Activated CD8-positive, alpha-beta T cell treated with anti-CD3 and anti-CD28 coated beads for 36 hours (primary cell): ENCODE results near the gene GOLPH3. TPM values are rescaled to one million over a fixed set of nuclear protein-coding genes. Genes with fewer than 3 reads are reported as not detected.
"Not testable (repeated sequence)": the region's sequence is repeated elsewhere in the genome, so short reads cannot be mapped to it uniquely, and the experiment has no call there.

Experiments
- ATAC-seq: fragments of 200-7000 bp; cut with Tn5 transposase; one replicate; pipeline ENCODE4 v1.10.0; 2021; ENCODE audit warnings: mild to moderate bottlenecking, moderate library complexity
- CTCF ChIA-PET: fragments of 350-600 bp; sonication (Branson Sonifier 250); formaldehyde crosslinking; loops from one replicate; lab custom pipeline; 2021; ENCODE audit warnings: antibody characterized with exemption; lab: Charles Lee
- POLR2A ChIA-PET: fragments of 350-600 bp; sonication (Branson Sonifier 250); formaldehyde crosslinking; loops from one replicate; lab custom pipeline; 2021; ENCODE audit warnings: antibody characterized with exemption; lab: Charles Lee
- DNase-seq: peaks from one replicate; pipeline ENCODE4 v3.0.0-alpha.2; 2020
- H3K27ac Mint-ChIP-seq: one replicate; pipeline ENCODE4 v1.8.0; 2021; ENCODE audit warnings: mild to moderate bottlenecking, mixed read lengths
- H3K27me3 Mint-ChIP-seq: one replicate; pipeline ENCODE4 v1.8.0; 2021; ENCODE audit warnings: mixed read lengths
- H3K36me3 Mint-ChIP-seq: one replicate; pipeline ENCODE4 v1.8.0; 2021; ENCODE audit warnings: low read depth, mixed read lengths
- H3K4me1 Mint-ChIP-seq: one replicate; pipeline ENCODE4 v1.8.0; 2021; ENCODE audit warnings: low read depth, mixed read lengths
- H3K4me3 Mint-ChIP-seq: one replicate; pipeline ENCODE4 v1.8.0; 2021; ENCODE audit warnings: mild to moderate bottlenecking, moderate library complexity, mixed read lengths
- H3K9me3 Mint-ChIP-seq: one replicate; pipeline ENCODE4 v1.8.0; 2021; ENCODE audit warnings: mixed read lengths
- intact Hi-C: fragments of 100-400 bp; cut with micrococcal nuclease; formaldehyde crosslinking; loops from one replicate; pipeline ENCODE4 v1.10.0; 2022
- total RNA-seq, 2 experiments: library from RNA; stranded (reverse); gene quantifications; one replicate each; pipeline ENCODE4 v1.2.3, GENCODE V29; 2021
- TF ChIP-seq, protein P1 (sequence below): fragments of 200-600 bp; IDR thresholded peaks from one replicate; pipeline ENCODE4 v1.8.0; 2022; ENCODE audit warnings: antibody characterized with exemption, mild to moderate bottlenecking

The GOLPH3 gene
- total RNA-seq, 2 experiments from 2014 or later, result 53.2 to 56.7 TPM

DNA sequence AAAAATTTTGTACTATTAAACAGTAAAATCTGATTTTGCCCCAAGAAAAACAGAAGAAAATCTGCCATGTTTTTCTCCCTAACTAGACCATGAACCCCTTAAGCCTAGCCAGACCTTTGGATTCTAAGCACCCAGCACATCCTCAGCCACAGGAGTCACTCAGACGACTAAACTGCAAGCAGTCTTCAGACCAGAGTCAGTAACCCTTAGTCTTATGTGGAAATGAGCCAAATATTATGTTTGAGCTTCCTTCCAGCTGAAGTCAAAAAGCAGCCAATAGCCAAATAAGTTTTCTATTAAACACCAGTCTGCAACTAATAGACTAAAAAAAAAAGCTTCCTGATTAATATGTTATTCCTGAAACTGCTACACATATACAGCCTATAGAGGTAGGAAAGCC, 47.4 kb downstream of the GOLPH3 start:
- CTCF ChIA-PET, result interaction anchor here (1.4 to 1.7 kb wide), 2 partner anchors 11 to 157 kb away, joined by 3 to 4 read pairs; no protein-coding TSS in a partner anchor

DNA sequence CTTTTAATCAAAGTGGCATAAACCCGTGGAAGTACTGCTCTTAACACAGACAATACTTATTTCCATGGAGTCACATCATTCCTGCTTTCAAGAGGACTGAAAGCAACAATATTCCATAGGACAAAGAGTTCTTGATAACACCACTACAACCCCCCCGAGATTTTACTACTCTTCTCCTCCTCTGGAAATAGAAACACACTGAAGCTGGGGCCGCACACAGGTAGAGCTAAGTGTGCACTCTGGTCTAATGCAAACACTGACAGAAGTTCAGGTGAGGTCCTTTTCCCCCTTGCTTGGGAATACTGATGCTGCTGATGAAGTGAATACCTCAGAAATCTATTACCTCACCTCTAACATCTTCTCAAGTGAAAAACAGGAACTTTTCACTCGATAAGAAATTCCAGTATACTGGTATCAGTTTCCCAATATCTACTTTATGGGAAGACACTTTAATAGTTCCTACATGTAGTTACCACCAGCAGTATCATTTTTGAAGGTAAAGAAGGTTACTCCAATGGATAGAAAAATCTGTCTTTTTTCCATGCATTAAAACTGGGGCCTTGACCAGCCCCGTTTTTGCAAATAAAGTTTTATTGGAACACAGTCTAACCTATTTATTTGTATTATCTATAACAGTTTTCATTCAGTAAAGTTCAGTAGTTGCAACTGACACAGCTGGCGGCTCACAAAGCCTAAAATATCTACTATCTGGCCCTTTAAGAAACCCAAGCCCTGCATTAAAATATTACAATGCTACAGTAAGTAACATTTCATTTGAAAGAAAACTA, 50.0 kb downstream of the GOLPH3 start:
- Mint-ChIP-seq H3K36me3 (peaks cover 45% of the 10 kb centered on the region), H3K27ac (no peak overlapping the region), H3K9me3 (no peaks in the 10 kb centered on the region), H3K4me3 (no peak overlapping the region), H3K4me1 (peaks cover 62% of the 10 kb centered on the region), H3K27me3 (no peaks in the 10 kb centered on the region)
- POLR2A ChIA-PET, result no interaction called here
- intact Hi-C loops, result no loop called here
- CTCF ChIA-PET, result no interaction called here
- no peak for ATAC-seq
- DNase-seq, result no peak
- TF ChIP-seq, protein P1, sequence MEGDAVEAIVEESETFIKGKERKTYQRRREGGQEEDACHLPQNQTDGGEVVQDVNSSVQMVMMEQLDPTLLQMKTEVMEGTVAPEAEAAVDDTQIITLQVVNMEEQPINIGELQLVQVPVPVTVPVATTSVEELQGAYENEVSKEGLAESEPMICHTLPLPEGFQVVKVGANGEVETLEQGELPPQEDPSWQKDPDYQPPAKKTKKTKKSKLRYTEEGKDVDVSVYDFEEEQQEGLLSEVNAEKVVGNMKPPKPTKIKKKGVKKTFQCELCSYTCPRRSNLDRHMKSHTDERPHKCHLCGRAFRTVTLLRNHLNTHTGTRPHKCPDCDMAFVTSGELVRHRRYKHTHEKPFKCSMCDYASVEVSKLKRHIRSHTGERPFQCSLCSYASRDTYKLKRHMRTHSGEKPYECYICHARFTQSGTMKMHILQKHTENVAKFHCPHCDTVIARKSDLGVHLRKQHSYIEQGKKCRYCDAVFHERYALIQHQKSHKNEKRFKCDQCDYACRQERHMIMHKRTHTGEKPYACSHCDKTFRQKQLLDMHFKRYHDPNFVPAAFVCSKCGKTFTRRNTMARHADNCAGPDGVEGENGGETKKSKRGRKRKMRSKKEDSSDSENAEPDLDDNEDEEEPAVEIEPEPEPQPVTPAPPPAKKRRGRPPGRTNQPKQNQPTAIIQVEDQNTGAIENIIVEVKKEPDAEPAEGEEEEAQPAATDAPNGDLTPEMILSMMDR, result no peak

More for the DNA sequence above, 47.4 kb downstream of the GOLPH3 start:
- ATAC-seq, result no peak
- Mint-ChIP-seq H3K27ac (peak overlapping the region; percentile 59), H3K4me3 (no peak overlapping the region), H3K36me3 (peaks cover 50% of the 10 kb centered on the region), H3K9me3 (no peaks in the 10 kb centered on the region), H3K27me3 (no peaks in the 10 kb centered on the region), H3K4me1 (peaks cover 72% of the 10 kb centered on the region)
- intact Hi-C loops, result no loop called here
- POLR2A ChIA-PET, result no interaction called here
- DNase-seq, result no peak
- TF ChIP-seq, protein P1, result no peak

DNA sequence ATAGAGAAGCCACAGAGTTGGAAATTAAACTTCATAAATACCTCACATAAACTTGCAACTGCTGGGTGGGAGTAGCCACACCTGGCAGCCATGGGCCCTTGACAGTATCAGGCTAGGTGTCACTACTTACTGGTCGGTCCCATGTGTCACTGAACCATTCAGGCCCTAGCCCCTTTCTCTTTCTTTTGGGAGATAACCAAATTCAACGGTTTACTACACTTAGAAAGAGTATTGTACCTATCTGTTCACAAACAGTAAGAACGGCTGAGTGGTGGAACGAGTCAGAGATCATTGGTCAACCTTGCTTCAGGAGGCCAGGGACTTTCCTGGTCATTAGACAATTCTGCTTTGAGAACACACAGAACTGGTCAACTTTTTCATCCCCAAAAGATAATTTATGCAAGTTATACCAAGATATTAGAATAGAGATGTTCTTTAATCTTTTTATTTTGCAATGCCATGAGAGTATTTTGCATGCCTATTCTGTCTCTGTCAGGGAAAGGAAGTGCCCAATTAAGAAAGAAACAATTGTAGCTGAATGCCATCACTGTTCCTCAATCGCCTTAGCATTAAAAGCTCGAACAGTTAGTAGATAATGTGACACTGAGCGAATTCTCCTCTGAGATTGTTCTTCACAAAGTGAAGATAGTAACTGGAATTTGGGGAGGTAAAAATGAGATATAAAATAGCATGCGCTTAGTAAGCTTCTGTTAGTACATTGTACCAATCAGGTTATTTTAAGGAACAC, 50.9 kb downstream of the GOLPH3 start:
- Mint-ChIP-seq H3K4me3 (no peak overlapping the region), H3K27me3 (no peaks in the 10 kb centered on the region), H3K27ac (peak overlapping the region; percentile 24), H3K4me1 (peaks cover 57% of the 10 kb centered on the region), H3K9me3 (no peaks in the 10 kb centered on the region), H3K36me3 (peaks cover 42% of the 10 kb centered on the region)
- ChIA-PET POLR2A (no interaction called here), CTCF (no interaction called here)
- TF ChIP-seq, protein P1, result no peak
- ATAC-seq (no peak), DNase-seq (no peak)
- intact Hi-C loops, result no loop called here

DNA sequence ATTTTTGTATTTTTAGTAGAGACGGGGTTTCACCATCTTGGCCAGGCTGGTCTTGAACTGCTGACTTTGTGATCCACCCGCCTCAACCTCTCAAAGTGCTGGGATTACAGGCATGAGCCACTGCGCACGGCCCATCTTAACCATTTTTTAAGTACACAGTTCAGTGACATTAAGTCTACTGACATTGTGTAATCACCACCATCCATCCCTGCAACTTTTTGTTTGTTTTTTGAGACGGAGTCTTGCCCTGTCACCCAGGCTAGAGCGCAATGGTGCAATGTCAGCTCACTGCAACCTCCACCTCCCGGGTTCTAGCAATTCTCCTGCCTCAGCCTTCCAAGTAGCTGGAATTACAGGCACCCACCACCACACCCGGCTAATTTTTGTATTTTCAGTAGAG, 55.2 kb downstream of the GOLPH3 start:
- H3K36me3 Mint-ChIP-seq, result peaks cover 49% of the 10 kb centered on the region
- H3K4me3 Mint-ChIP-seq, intact Hi-C loops, H3K27ac Mint-ChIP-seq, H3K9me3 Mint-ChIP-seq, H3K27me3 Mint-ChIP-seq, POLR2A ChIA-PET, DNase-seq, ATAC-seq: not testable (repeated sequence)
- CTCF ChIA-PET, result interaction anchor here (1.0 kb wide), 1 partner anchor 53 kb away, joined by 3 read pairs; no protein-coding TSS in a partner anchor
- peaks cover 61% of the 10 kb centered on the region for H3K4me1 Mint-ChIP-seq

DNA sequence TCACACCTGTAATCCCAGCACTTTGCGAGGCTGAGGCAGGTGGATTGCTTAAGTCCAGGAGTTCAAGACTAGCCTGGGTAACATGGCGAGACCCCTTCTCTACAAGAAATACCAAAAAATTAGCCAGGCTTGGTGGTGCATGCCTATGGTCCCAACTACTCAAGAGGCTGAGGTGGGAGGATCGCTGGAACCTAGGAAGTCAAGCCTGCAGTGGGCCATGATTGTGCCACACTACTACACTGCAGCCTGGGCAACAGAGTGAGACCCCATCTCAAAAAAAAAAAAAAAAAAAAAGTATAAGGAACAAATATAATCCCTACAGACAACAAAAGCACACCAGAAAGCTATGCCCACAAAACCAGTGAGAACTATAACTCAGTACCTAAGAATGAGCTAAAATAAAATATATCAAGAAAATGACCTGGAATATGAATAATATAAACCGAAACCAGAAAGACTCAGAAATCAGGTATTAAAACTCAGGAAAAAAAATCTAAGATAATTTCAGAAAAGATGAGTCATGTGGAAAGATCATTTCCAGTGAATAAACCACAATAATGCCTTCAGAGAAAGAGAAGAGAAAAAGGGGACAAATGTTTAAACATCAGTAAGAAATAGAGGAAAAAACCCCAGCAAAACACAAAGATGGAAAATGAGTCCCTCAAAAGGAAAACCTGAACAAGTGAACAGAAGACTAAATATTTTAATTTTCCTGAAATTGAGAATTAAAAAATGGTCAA, 57.4 kb downstream of the GOLPH3 start:
- peak; percentile 13 for ATAC-seq
- Mint-ChIP-seq H3K36me3 (peaks cover 52% of the 10 kb centered on the region), H3K9me3 (no peaks in the 10 kb centered on the region), H3K4me3 (peak overlapping the region; percentile 38), H3K27me3 (no peaks in the 10 kb centered on the region), H3K4me1 (peaks cover 44% of the 10 kb centered on the region), H3K27ac (peak overlapping the region; percentile 86)
- POLR2A ChIA-PET, result no interaction called here
- TF ChIP-seq, protein P1, result no peak
- intact Hi-C loops, result no loop called here
- CTCF ChIA-PET, result interaction anchor here (0.7 to 1.1 kb wide), 2 partner anchors 116 to 212 kb away, joined by 3 to 5 read pairs; no protein-coding TSS in a partner anchor
- DNase-seq, result no peak
